K562 (cell line): ENCODE measurements around the gene RPL11. TPM values are rescaled to one million over a fixed set of nuclear protein-coding genes. Genes with fewer than 3 reads are reported as not detected.

Experiments
- ATAC-seq: fragments of 200-7000 bp; cut with Tn5 transposase; 3 replicates; pipeline ENCODE4 v1.9.1; 2020; ENCODE audit warnings: moderate library complexity
- BruUV-seq: library from RNA; stranded (reverse); fragments of 400-500 nt; replicated peaks from 2 replicates; lab custom pipeline; 2021; lab: Mats Ljungman, UMichigan
- CTCF ChIA-PET: fragments of 300-600 bp; formaldehyde crosslinking; extraction: SDS; loops from one replicate; lab custom pipeline; 2021; ENCODE audit warnings: low intra/inter-chr PET ratio; lab: Yijun Ruan, JAX
- POLR2A ChIA-PET: fragments of 300-600, 350-650 bp; sonication (Branson Sonifier 250); formaldehyde crosslinking; extraction: SDS; loops from one replicate; lab custom pipeline; 2021; ENCODE audit warnings: antibody characterized with exemption, inconsistent platforms; lab: Yijun Ruan, JAX
- DNase-seq, 4 experiments: peaks; one replicate each; pipeline versions ENCODE4 v3.0.0 to v3.0.0-alpha.2; 2011 to 2018; ENCODE audit warnings: low spot score in 3 of 4, mixed read lengths in 3 of 4; ENCODE audit errors: extremely low read depth in 1 of 4
- FAIRE-seq: peaks from 2 replicates; lab custom pipeline; 2011; peaks lifted over from hg19 to GRCh38; lab: Jason Lieb, UNC
- H2AFZ ChIP-seq: 2 replicates; pipeline ENCODE4 v1.6.0; 2011; ENCODE audit warnings: low read depth, low read length, control low read depth, inconsistent platforms
- H3K27ac ChIP-seq: fragments of 200-600 bp; 3 replicates; pipeline ENCODE4 v1.8.0; 2011; ENCODE audit warnings: low read depth, mild to moderate bottlenecking, control low read depth, inconsistent platforms, low read length, moderate library complexity, mixed read lengths; ENCODE audit errors: extremely low read depth
- H3K27me3 ChIP-seq, 2 experiments: fragments of 300-600 bp in 1 of 2; 2 replicates in 1 of 2; 3 replicates in 1 of 2; pipeline versions ENCODE4 v1.6.0 to v1.8.0; 2011; ENCODE audit warnings: inconsistent platforms in 2 of 2, low read length in 2 of 2, mild to moderate bottlenecking in 1 of 2, mixed read lengths in 1 of 2, moderate library complexity in 1 of 2; ENCODE audit not compliant: control insufficient read depth in 2 of 2, insufficient read depth in 2 of 2
- H3K36me3 ChIP-seq: fragments of 300-600 bp; 3 replicates; pipeline ENCODE4 v1.8.0; 2011; ENCODE audit warnings: mild to moderate bottlenecking, low read length, inconsistent platforms; ENCODE audit not compliant: control insufficient read depth, insufficient read depth
- H3K4me1 ChIP-seq, 2 experiments: fragments of 200-600 bp in 1 of 2; replicated peaks in 1 of 2; 2 replicates in 1 of 2; 3 replicates in 1 of 2; pipeline versions ENCODE4 v1.5.1 to v1.8.0; 2011; ENCODE audit warnings: inconsistent platforms in 2 of 2, low read length in 2 of 2, mild to moderate bottlenecking in 1 of 2, mixed read lengths in 1 of 2, moderate library complexity in 1 of 2; ENCODE audit not compliant: control insufficient read depth in 2 of 2, insufficient read depth in 2 of 2
- H3K4me2 ChIP-seq: 2 replicates; pipeline ENCODE4 v1.6.1; 2011; ENCODE audit warnings: low read length, control low read depth, inconsistent platforms, mixed read lengths; ENCODE audit not compliant: insufficient read depth
- H3K4me3 ChIP-seq: fragments of 200-600 bp; sonication (generic), shearing (Covaris generic); 2 replicates; pipeline ENCODE4 v1.5.1; 2016; ENCODE audit warnings: control low read depth, inconsistent platforms
- H3K79me2 ChIP-seq: fragments of 200-600 bp; 3 replicates; pipeline ENCODE4 v1.8.0; 2011; ENCODE audit warnings: low read length, inconsistent platforms; ENCODE audit not compliant: control insufficient read depth, insufficient read depth
- H3K9ac ChIP-seq, 2 experiments: 2 replicates each; pipeline versions ENCODE4 v1.6.0 to v1.6.1; 2011; ENCODE audit warnings: low read depth in 2 of 2, low read length in 2 of 2, control low read depth in 1 of 2, inconsistent platforms in 1 of 2, mild to moderate bottlenecking in 1 of 2, mixed read lengths in 1 of 2; ENCODE audit not compliant: insufficient read depth in 1 of 2
- H3K9me1 ChIP-seq: one replicate; pipeline ENCODE4 v1.6.0; 2011; ENCODE audit warnings: inconsistent platforms, mild to moderate bottlenecking, low read length, moderate library complexity; ENCODE audit not compliant: control insufficient read depth, insufficient read depth
- H3K9me3 ChIP-seq: replicated peaks from 2 replicates; pipeline ENCODE4 v1.5.1; 2011; ENCODE audit warnings: low read depth, low read length, inconsistent platforms; ENCODE audit not compliant: control insufficient read depth, insufficient read depth
- H4K20me1 ChIP-seq: replicated peaks from 2 replicates; pipeline ENCODE4 v1.6.1; 2011; ENCODE audit warnings: low read length, inconsistent platforms, mixed read lengths; ENCODE audit not compliant: control insufficient read depth, insufficient read depth
- DMBX1 ChIP-seq: fragments of 250-450 bp; sonication (Bioruptor Pico); IDR thresholded peaks from 2 replicates; pipeline ENCODE4 v1.8.0; 2022; ENCODE audit warnings: inconsistent platforms, mild to moderate bottlenecking, moderate library complexity, borderline replicate concordance
- L3MBTL2 ChIP-seq: fragments of 450-650 bp; IDR thresholded peaks from 2 replicates; pipeline ENCODE4 v1.6.1; 2016; ENCODE audit warnings: mild to moderate bottlenecking, moderate library complexity
- NCOA4 ChIP-seq: fragments of 450-650 bp; IDR thresholded peaks from 2 replicates; pipeline ENCODE4 v1.6.1; 2018; ENCODE audit warnings: mild to moderate bottlenecking; ENCODE audit not compliant: partially characterized antibody
- PHB2 ChIP-seq: fragments of 450-650 bp; IDR thresholded peaks from 2 replicates; pipeline ENCODE4 v1.6.1; 2017; ENCODE audit warnings: low read depth
- POLR2A ChIP-seq: fragments of 450-650 bp; conservative IDR thresholded peaks from 2 replicates; pipeline ENCODE4 v1.6.1; 2016
- POLR2H ChIP-seq: IDR thresholded peaks from 2 replicates; pipeline ENCODE4 v1.6.1; 2016; ENCODE audit warnings: missing genetic modification characterization, low read depth, mild to moderate bottlenecking, control low read depth, missing compliant biosample characterization, moderate library complexity
- RBFOX2 ChIP-seq: fragments of 200-400 bp; formaldehyde crosslinking; IDR thresholded peaks from 2 replicates; pipeline ENCODE4 v1.6.1; 2017; ENCODE audit warnings: low read depth, mild to moderate bottlenecking, low read length, moderate library complexity
- TBL1XR1 ChIP-seq, 2 experiments: IDR thresholded peaks; 2 replicates each; pipeline ENCODE4 v1.6.1; 2012; ENCODE audit warnings: improper control_type of control experiment in 2 of 2, low read length in 2 of 2, mild to moderate bottlenecking in 1 of 2
- WGBS: fragments of 100-300 bp; shearing (Covaris generic); methylation state at CpG from one replicate; pipeline ENCODE4 v1.1.6; 2016; ENCODE audit warnings: low coverage, mixed read lengths; ENCODE audit not compliant: insufficient coverage; ENCODE audit errors: missing lambda C conversion rate; 5-methylcytosine and 5-hydroxymethylcytosine counted together
- in situ Hi-C: fragments of 300-500 bp; cut with MboI; formaldehyde crosslinking; loops from 4 replicates; pipeline ENCODE4 v1.15.0; 2018; ENCODE audit warnings: inconsistent platforms, mixed read lengths
- intact Hi-C: fragments of 100-400 bp; cut with micrococcal nuclease; formaldehyde crosslinking; loops from 2 replicates; pipeline ENCODE4 v1.14.2; 2022
- polyA plus RNA-seq, 8 experiments: library from polyadenylated mRNA; depleted of rRNA in 4 of 8; stranded (reverse) in 5 of 8; unstranded in 3 of 8; fragments of >200 nt; fragmentation: Nextera tagmentation in 2 of 8; fragmentation: Illumina TruSeq in 1 of 8; extraction: Ambion mirVana in 2 of 8; extraction: Trizol in 1 of 8; gene quantifications; 2 replicates each; pipeline versions ENCODE4 v1.2.1 to v1.2.3, GENCODE V29; 2011 to 2014; ENCODE audit warnings: inconsistent platforms in 1 of 8, missing spikeins in 1 of 8
- total RNA-seq, 7 experiments: library from RNA; depleted of rRNA in 6 of 7; stranded (reverse); fragments of >200 nt in 6 of 7; fragmentation: Illumina TruSeq in 2 of 7; extraction: Trizol in 2 of 7; gene quantifications; 2 replicates each; pipeline versions ENCODE4 v1.2.1 to v1.2.3, GENCODE V29; 2011 to 2021; ENCODE audit warnings: low replicate concordance in 1 of 7

Gene RPL11
- total and polyA plus RNA-seq, 9 of the 15 experiments (the other 6 are each of a cell fraction or from before 2014, with no cell fraction given), result 1,781 to 4,526 (median 3,111) TPM

GRCh38 chr1:23692308-23692871 is 784 bp downstream of the RPL11 start (continued):
- TF ChIP-seq PHB2 (no peak), TBL1XR1 (IDR thresholded peaks at IDR 0.05; ENCODE audit: low read length in 2 of 2) (no peak), NCOA4 (no peak)

GRCh38 chr1:23693599-23693998 is 2.0 kb downstream of the RPL11 start:
- POLR2A ChIA-PET, result interaction anchor here (0.6 to 3.1 kb wide), 10 partner anchors 13 to 220 kb away, joined by 3 to 16 read pairs (median 4); partner anchors contain the start of gene ELOA
- peak overlapping the region; percentile 88 for H3K27ac ChIP-seq
- H3K79me2 ChIP-seq, result peaks cover 71% of the 10 kb centered on the region
- peaks cover 21 to 36% of the 10 kb centered on the region in 2 experiments; a peak in 4 of 5 replicates for H3K4me1 ChIP-seq
- H3K36me3 ChIP-seq, result peaks cover 68% of the 10 kb centered on the region
- no peaks in the 10 kb centered on the region for H3K27me3 ChIP-seq
- in situ Hi-C loops, result no loop called here
- FAIRE-seq (no peak), DNase-seq (no peak), ATAC-seq (no peak)
- no TSS peak for BruUV-seq
- H3K4me3 ChIP-seq, result peak overlapping the region; percentile 85
- TF ChIP-seq L3MBTL2, result no peak
- TF ChIP-seq DMBX1 (CRISPR knock-in tag), result no peak
- peak; percentile 37 for TF ChIP-seq POLR2A
- peak; percentile 41; the same call in 1 of the 2 replicates for TF ChIP-seq RBFOX2
- 0 out of 2 replicates have a peak, but pooled peaks have one; percentile 19 for TF ChIP-seq POLR2H (tag)
- H3K9me3 ChIP-seq, result no peaks in the 10 kb centered on the region; the same call in 1 of the 2 replicates
- WGBS, result 42% methylated on average over 2 of the region's 2 CpGs
- CTCF ChIA-PET, result no interaction called here
- peaks cover 56% of the 10 kb centered on the region for H4K20me1 ChIP-seq
- peaks cover 6% of the 10 kb centered on the region for H3K9me1 ChIP-seq
- intact Hi-C loops, result no loop called here
- peak overlapping the region; percentile 65 to 98; a peak in 3 of 4 replicates for H3K9ac ChIP-seq
- H3K4me2 ChIP-seq, result peak overlapping the region; percentile 99
- no peak overlapping the region for H2AFZ ChIP-seq
